Measurements from ENCODE around the gene GRIN1.

Gene GRIN1

GRCh38 chr9:137148661-137149060 is 9.7 kb downstream of the GRIN1 start:
- no peak for DNase-seq

- DNase-seq = no peak
Observed at GRCh38 chr9:137149363-137149762, 10.4 kb downstream of the GRIN1 start.

GRCh38 chr9:137149942-137150616 is 11.1 kb downstream of the GRIN1 start:
- peak; percentile 88 for DNase-seq

- peak; percentile 88 for DNase-seq
Observed at GRCh38 chr9:137150617-137151457, 11.9 kb downstream of the GRIN1 start.

GRCh38 chr9:137152844-137153405 is 14.0 kb downstream of the GRIN1 start:
- DNase-seq = no peak

GRCh38 chr9:137156567-137157375 is 17.8 kb downstream of the GRIN1 start:
- no peak for DNase-seq

GRCh38 chr9:137157618-137158415 is 18.9 kb downstream of the GRIN1 start:
- DNase-seq = no peak

- no peak for DNase-seq
Observed at GRCh38 chr9:137158625-137159024, 19.7 kb downstream of the GRIN1 start.

GRCh38 chr9:137159105-137160053 is 20.4 kb downstream of the GRIN1 start:
- no peak for DNase-seq

- no peak for DNase-seq
Observed at GRCh38 chr9:137160054-137160425, 21.1 kb downstream of the GRIN1 start.

- peak; percentile 19 for DNase-seq
Observed at GRCh38 chr9:137160716-137161557, 22.0 kb downstream of the GRIN1 start.

GRCh38 chr9:137161558-137162486 is 22.9 kb downstream of the GRIN1 start:
- no peak for DNase-seq

- DNase-seq = peak; percentile 1
Observed at GRCh38 chr9:137162505-137163364, 23.8 kb downstream of the GRIN1 start.

- DNase-seq = no peak
Observed at GRCh38 chr9:137163365-137163715, 24.4 kb downstream of the GRIN1 start.

GRCh38 chr9:137163805-137164204 is 24.9 kb downstream of the GRIN1 start:
- no peak for DNase-seq

- no peak for DNase-seq
Observed at GRCh38 chr9:137164370-137165249, 25.7 kb downstream of the GRIN1 start.

- DNase-seq = no peak
Observed at GRCh38 chr9:137165250-137165836, 26.4 kb downstream of the GRIN1 start.
